RKO (cell line): Measurements from ENCODE around the gene CEP55.

ENCODE experiments used
- DNase-seq: peaks from one replicate; pipeline ENCODE4 v3.0.0-alpha.2; 2016; ENCODE audit warnings: low spot score

CEP55 gene

GRCh38 chr10:93469454-93469853 is 27.0 kb upstream of the CEP55 start:
- DNase-seq, result no peak

- peak; percentile 96 for DNase-seq
These were observed 25.2 kb upstream of the CEP55 start for GRCh38 chr10:93471110-93471651.

GRCh38 chr10:93473161-93473560 is 23.3 kb upstream of the CEP55 start:
- no peak for DNase-seq

- DNase-seq, result no peak
These were observed 22.5 kb upstream of the CEP55 start for GRCh38 chr10:93473804-93474472.

- no peak for DNase-seq
These were observed 21.2 kb upstream of the CEP55 start for GRCh38 chr10:93475227-93475626.

GRCh38 chr10:93475871-93476270 is 20.5 kb upstream of the CEP55 start:
- peak; percentile 43 for DNase-seq

- no peak for DNase-seq
These were observed 19.7 kb upstream of the CEP55 start for GRCh38 chr10:93476756-93477155.

GRCh38 chr10:93478873-93479272 is 17.5 kb upstream of the CEP55 start:
- no peak for DNase-seq

GRCh38 chr10:93481637-93482144 is 14.7 kb upstream of the CEP55 start:
- DNase-seq, result no peak

- DNase-seq, result peak; percentile 91
These were observed 14.1 kb upstream of the CEP55 start, which contains the start of gene MYOF for GRCh38 chr10:93482145-93482834. Gene MYOF (minus strand): TSS chr10:93482334. CDS start chr10:93482194, 140 bp downstream.

GRCh38 chr10:93485690-93486089 is 10.7 kb upstream of the CEP55 start:
- no peak for DNase-seq

- no peak for DNase-seq
These were observed 7.4 kb upstream of the CEP55 start for GRCh38 chr10:93488956-93489528.

- DNase-seq, result no peak
These were observed 4.8 kb upstream of the CEP55 start for GRCh38 chr10:93491602-93492121.

GRCh38 chr10:93493162-93493561 is 3.2 kb upstream of the CEP55 start:
- no peak for DNase-seq

GRCh38 chr10:93494494-93494893 is 1.9 kb upstream of the CEP55 start:
- no peak for DNase-seq

- DNase-seq, result peak; percentile 46
These were observed 624 bp upstream of the CEP55 start for GRCh38 chr10:93495654-93496321.

GRCh38 chr10:93498166-93498565 is 1.8 kb downstream of the CEP55 start:
- DNase-seq, result no peak

- no peak for DNase-seq
These were observed 5.2 kb downstream of the CEP55 start for GRCh38 chr10:93501650-93502049.

GRCh38 chr10:93503075-93503474 is 6.7 kb downstream of the CEP55 start:
- DNase-seq, result no peak

GRCh38 chr10:93505075-93505474 is 8.7 kb downstream of the CEP55 start:
- DNase-seq, result no peak

- DNase-seq, result no peak
These were observed 13.4 kb downstream of the CEP55 start for GRCh38 chr10:93509816-93510215.

GRCh38 chr10:93512565-93512964 is 16.2 kb downstream of the CEP55 start:
- peak; percentile 25 for DNase-seq
